AG08395 (cell line): Measurements from ENCODE around the gene TRAFD1.
"Not testable (repeated sequence)": the region's sequence is repeated elsewhere in the genome, so short reads cannot be mapped to it uniquely, and the experiment has no call there.

Source experiments
- DNase-seq: peaks from one replicate; pipeline ENCODE4 v3.0.0; 2012; ENCODE audit warnings: mixed read lengths, low spot score

TRAFD1 gene

GRCh38 chr12:112116232-112117060, 8.9 kb upstream of the TRAFD1 start:
- DNase-seq = no peak

GRCh38 chr12:112117685-112118084, 7.7 kb upstream of the TRAFD1 start:
- no peak for DNase-seq

DNA sequence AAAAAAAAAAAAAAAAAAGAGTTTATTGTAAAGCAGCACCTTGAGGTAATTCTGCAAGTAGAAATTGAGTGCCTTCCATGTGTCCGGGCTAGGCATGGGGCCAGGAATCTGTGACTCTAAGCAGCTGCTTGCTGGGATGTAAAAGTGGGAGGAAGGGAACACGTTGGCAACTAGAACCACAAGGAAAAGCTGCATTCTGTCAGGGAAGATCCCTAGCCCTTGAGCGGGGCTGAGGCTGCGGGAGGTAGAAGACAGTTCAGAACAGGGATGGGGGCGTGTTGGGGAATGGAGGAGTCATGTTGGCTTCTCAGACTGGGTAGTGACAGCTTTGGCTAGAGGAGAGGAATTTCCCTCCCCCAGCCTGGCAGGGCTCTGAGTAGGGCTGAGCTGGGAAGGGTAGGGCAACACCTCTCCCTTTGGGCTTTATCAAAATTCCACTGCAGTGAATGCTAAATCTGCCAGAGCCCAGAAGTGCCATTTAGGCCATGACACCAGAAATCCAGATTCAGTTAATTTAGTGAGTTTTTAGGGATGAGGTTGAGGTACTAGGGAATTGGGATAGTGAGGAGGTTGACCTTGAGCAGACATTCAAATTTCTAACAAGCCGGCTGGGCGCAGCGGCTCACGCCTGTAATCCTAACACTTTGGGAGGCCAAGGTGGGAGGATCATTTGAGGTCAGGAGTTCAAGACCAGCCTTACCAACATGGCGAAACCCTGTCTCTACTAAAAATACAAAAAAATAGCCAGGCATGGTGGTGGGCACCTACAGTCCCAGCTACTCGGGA, 3.4 kb upstream of the TRAFD1 start:
- DNase-seq = peak; percentile 60

DNA sequence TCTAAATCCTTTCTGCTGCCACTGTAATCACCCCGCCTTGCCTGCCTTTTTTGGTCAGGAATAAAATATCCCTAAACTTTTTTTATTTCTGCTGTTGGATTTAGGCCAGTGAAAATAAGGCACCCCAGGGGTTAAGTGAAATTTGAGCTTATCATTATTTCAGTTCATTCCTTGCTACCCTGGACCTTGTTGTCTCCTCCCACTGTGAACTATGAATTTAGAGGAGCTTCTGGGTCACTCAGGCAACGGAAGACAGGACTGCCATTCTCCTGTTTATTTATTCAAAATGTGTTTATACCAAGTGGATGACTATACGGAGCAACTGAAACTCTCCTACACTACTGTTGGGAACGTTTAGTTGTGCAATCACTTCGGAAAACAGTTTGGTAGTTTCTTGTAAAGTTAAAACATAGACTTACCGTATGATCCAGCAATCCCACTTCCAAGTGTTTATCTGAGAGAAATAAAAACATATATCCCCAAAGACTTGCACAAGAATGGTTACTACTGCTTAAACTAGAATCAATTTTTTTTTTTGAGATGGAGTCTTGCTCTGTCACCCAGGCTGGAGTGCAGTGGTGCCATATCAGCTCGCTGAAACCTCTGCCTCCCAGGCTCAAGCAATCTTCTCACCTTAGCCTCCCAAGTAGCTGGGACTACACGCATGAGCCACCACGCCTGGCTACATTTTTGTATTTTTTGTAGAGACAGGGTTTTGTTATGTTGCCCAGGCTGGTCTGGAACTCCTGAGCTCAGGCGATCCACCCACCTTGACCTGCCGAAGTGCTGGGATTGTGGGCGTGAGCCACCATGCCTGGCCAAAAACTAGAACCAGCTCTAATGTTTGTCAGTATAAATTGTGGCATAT, 2.3 kb upstream of the TRAFD1 start:
- DNase-seq = no peak

DNA sequence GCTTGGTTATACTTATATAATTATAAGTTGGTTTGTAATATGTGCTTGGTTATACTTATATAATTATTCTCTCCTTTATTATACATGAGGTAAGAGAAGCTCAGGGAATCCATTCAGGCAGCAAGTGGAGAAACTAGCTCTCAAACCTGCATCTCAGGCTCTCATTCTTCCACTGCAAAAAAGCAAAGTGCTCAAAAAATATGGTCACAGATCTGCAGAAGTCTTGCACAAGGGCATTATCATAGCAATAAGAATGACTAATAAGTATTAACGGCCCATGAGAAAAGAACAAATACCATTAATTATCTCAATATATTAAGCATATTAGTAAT, 476 bp upstream of the TRAFD1 start:
- no peak for DNase-seq

GRCh38 chr12:112126000-112126438, 659 bp downstream of the TRAFD1 start:
- DNase-seq = no peak

GRCh38 chr12:112126911-112127310, 1.6 kb downstream of the TRAFD1 start:
- DNase-seq = no peak

- DNase-seq = no peak
Observed at GRCh38 chr12:112130441-112130998, 5.2 kb downstream of the TRAFD1 start.

- no peak for DNase-seq
Observed at GRCh38 chr12:112131686-112132085, 6.3 kb downstream of the TRAFD1 start.

GRCh38 chr12:112133418-112133817, 8.1 kb downstream of the TRAFD1 start:
- no peak for DNase-seq

- no peak for DNase-seq
Observed at GRCh38 chr12:112134731-112135130, 9.4 kb downstream of the TRAFD1 start.

DNA sequence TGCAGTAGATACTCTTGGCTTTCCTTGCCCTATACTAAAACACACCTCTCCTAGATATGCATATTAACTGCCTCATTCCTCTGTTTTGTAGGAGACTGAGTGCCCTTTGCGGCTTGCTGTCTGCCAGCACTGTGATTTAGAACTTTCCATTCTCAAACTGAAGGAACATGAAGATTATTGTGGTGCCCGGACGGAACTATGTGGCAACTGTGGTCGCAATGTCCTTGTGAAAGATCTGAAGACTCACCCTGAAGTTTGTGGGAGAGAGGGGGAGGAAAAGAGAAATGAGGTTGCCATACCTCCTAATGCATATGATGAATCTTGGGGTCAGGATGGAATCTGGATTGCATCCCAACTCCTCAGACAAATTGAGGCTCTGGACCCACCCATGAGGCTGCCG, 15.4 kb downstream of the TRAFD1 start:
- DNase-seq = no peak

GRCh38 chr12:112146123-112146522, 20.8 kb downstream of the TRAFD1 start:
- DNase-seq = no peak

- peak; percentile 42 for DNase-seq
Observed at GRCh38 chr12:112148031-112148513, 22.7 kb downstream of the TRAFD1 start.

DNA sequence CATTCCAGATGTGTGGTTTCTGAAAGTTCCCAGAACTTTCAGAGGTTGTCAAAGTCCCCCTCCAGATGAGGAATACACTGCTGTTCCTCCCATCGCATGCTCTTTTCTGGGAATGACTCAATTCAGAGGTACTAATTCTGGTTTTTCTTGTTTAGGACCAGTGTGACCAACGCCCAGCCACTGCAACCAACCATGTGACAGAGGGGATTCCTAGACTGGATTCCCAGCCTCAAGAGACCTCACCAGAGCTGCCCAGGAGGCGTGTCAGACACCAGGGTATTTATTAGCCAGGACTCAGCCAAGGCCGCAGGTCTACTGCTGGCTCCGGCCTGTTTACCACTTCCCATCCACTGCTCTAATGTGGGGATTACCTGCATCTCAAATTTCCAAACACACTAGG, 24.2 kb downstream of the TRAFD1 start:
- DNase-seq = no peak

GRCh38 chr12:112151766-112152541, 26.6 kb downstream of the TRAFD1 start:
- DNase-seq = no peak

DNA sequence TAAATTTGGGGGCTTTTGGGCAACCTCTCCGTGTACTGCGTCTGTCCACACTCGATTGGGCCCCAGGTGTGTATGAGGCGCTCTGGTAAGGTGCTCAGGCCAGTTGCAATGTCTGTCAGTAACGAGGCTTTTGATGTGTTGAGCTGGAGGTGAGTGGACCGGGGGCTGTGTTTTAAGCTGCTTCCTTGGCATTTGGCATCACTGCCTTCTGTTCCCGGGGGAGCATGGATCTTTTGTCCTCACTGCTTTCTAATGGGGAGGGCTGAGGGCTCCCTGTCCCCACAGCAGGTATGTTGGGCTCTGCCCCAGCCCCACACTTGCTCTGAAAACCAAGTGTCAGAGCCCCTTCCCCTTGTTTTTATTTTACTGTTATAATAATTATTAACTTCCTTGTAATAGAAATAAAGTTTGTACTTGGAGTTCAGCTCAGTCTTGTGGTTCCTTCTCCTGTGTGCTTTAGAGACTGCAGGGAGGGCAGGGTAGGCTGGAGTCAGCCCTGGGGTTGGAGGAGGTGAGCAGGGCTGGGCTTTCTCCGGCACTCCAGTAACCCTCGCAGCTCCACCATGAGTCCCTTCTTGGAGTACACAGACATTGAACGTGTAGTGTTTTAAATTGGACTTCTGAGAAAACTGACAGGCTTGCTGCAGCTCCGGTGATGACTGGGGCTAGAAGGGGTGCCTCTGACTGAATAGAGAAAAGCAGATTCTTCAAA, 28.0 kb downstream of the TRAFD1 start:
- no peak for DNase-seq

DNA sequence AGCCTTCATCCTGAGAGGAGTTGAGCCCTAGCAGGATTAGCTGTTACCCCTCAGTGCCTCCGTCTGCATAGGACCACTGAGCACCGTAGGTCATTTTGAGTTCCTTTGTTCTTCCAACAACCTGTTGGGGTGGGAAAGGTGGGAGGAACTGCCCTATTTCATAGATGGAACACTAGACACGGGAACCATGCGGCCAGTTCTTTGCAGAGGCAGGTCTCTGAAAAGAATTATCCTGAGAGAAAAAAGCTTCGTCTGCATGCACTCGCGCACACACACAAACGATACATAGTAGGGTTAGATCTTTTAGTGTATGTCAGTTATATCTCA, 28.5 kb downstream of the TRAFD1 start:
- no peak for DNase-seq

- not testable (repeated sequence) for DNase-seq
Observed at GRCh38 chr12:112158461-112159145, 33.2 kb downstream of the TRAFD1 start.

DNA sequence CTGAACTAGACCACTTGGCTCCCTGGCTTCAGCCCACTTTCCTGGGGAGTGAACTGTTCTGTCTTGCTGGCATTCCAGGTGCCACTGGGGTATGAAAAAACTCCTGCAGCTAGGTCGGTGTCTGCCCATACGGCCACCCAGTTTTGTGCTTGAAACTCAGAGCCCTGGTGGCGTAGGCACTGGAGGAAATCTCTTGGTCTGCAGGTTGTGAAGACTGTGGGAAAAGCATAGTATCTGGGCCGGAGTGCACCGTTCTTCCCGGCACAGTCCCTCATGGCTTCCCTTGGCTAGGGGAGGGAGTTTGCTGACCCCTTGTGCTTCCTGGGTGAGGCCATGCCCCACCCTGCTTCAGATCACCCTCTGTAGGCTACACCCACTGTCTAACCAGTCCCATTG, 33.8 kb downstream of the TRAFD1 start:
- no peak for DNase-seq
